ENCODE data around the gene SEMA5B. TPM values are rescaled to one million over a fixed set of nuclear protein-coding genes. Genes with fewer than 3 reads are reported as not detected.

The SEMA5B gene
- total and polyA plus RNA-seq, 2 donors (not counting 3 experiments of a cell fraction or from before 2014, with no cell fraction given): 0.07 TPM; not detected in 1

DNA sequence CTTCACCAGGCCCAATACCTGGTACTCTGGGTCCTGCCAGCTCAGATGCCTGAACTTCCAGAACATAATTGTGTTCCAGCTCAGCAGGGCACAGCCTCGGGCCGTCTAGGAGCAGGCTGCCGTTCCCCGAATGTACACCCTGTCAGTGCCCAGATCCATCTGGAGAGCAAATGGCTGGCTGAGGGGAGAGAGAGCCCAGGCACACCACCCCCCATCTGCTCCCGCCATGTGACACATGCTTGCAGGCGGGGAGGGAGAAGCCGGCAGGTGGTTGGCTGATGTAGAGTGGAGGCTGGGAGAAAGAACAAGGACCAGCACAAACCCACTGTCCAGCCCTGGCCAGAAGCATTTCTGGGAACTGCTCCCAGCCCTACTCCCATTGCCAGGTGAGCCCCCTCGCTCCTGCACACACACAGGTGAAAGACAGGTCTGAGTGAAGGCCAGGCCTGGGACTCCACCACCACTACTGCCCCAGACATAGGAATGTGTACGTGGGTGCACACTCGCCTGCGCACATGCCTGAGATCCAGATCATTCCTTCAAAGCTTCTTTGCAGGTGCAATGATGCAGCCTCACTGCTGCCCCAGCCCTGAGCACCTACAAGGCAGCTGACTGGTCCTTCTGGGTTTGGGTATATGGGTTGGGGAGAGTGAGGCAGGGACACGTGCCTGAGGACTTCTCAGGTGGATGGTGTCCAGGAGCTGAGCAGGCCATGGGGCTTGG is 53.5 kb downstream of the SEMA5B start:
- ChIA-PET CTCF (no interaction called here), POLR2A (no interaction called here)
- no peaks in the 10 kb centered on the region for H3K4me1 ChIP-seq (ENCODE audit: control insufficient read depth, extremely low read depth, insufficient read depth, low read length)
- no peaks in the 10 kb centered on the region for H3K9me3 ChIP-seq (replicated peaks; ENCODE audit: control insufficient read depth, insufficient read depth, low read length)
- no peak overlapping the region for H2AFZ ChIP-seq (ENCODE audit: low read depth, low read length)
- no peak overlapping the region for H3K9ac ChIP-seq (replicated peaks; ENCODE audit: extremely low read depth, insufficient read depth, low read length)
- intact Hi-C loops (cut with micrococcal nuclease): no loop called here
- H3K27ac ChIP-seq (ENCODE audit: insufficient read depth, low read depth, low read length): no peak overlapping the region
- FAIRE-seq (no peak), DNase-seq (ENCODE audit: low read depth, low spot score) (no peak)
- H3K27me3 ChIP-seq (ENCODE audit: control insufficient read depth in 2 of 2, insufficient read depth in 2 of 2, low read length in 2 of 2): peaks cover 0 to 7% of the 10 kb centered on the region in 2 experiments
- H3K4me2 ChIP-seq (ENCODE audit: insufficient read depth, low read length): no peak overlapping the region
- no peaks in the 10 kb centered on the region for H3K79me2 ChIP-seq (ENCODE audit: control insufficient read depth, insufficient read depth, low read length)
- dilution Hi-C loops (cut with MboI; ENCODE audit: extremely low pct_ligation_motif_present, low sequenced_read_pairs): no loop called here
- no peak overlapping the region for H3K4me3 ChIP-seq (replicated peaks in 1 of 3; ENCODE audit: insufficient read depth in 1 of 3, low read depth in 1 of 3, low read length in 3 of 3)
- H3K9me1 ChIP-seq (replicated peaks; ENCODE audit: control insufficient read depth, extremely low read depth, insufficient read depth, low read length): no peaks in the 10 kb centered on the region
- H3K36me3 ChIP-seq (ENCODE audit: control insufficient read depth in 2 of 2, extremely low read depth in 1 of 2, insufficient read depth in 2 of 2, low read length in 2 of 2): no peaks in the 10 kb centered on the region
- no TSS peak for BruUV-seq (replicated peaks)
- H4K20me1 ChIP-seq (replicated peaks; ENCODE audit: control insufficient read depth, extremely low read depth, insufficient read depth, low read length): no peaks in the 10 kb centered on the region
- TF ChIP-seq JUN (IDR thresholded peaks at IDR 0.05; ENCODE audit: borderline replicate concordance, insufficient read depth, insufficient read length, low read depth) (no peak), MYC (IDR thresholded peaks at IDR 0.05; ENCODE audit: low read depth, low read length) (no peak)
- TF ChIP-seq, protein P1, sequence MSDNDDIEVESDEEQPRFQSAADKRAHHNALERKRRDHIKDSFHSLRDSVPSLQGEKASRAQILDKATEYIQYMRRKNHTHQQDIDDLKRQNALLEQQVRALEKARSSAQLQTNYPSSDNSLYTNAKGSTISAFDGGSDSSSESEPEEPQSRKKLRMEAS (IDR thresholded peaks at IDR 0.05; ENCODE audit: insufficient read depth, insufficient read length): no peak
- TF ChIP-seq, protein P2, sequence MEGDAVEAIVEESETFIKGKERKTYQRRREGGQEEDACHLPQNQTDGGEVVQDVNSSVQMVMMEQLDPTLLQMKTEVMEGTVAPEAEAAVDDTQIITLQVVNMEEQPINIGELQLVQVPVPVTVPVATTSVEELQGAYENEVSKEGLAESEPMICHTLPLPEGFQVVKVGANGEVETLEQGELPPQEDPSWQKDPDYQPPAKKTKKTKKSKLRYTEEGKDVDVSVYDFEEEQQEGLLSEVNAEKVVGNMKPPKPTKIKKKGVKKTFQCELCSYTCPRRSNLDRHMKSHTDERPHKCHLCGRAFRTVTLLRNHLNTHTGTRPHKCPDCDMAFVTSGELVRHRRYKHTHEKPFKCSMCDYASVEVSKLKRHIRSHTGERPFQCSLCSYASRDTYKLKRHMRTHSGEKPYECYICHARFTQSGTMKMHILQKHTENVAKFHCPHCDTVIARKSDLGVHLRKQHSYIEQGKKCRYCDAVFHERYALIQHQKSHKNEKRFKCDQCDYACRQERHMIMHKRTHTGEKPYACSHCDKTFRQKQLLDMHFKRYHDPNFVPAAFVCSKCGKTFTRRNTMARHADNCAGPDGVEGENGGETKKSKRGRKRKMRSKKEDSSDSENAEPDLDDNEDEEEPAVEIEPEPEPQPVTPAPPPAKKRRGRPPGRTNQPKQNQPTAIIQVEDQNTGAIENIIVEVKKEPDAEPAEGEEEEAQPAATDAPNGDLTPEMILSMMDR (IDR thresholded peaks at IDR 0.05; ENCODE audit: extremely low read depth in 1 of 2, insufficient read depth in 1 of 2, low read depth in 1 of 2, low read length in 2 of 2): no peak

DNA sequence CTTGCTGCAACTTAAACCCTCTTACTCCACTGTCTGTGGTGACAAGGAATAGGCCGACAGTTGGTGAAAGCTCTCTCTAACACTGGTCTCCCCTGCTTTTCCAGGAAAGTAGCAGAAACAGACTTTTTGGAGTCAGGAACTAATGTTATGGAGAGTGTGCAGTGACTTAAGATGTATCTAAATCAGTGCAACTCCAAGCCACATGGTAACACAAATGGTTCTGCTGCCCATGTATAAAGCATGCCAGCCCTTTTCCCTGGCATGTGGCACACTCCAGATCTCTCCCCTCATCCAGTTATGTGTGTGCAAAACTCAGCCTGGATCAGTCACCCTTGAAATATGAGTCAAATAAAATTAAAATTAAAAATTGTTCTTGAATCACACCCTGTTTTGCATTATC is 55.4 kb downstream of the SEMA5B start:
- intact Hi-C loops (cut with micrococcal nuclease) (no loop called here), dilution Hi-C loops (cut with MboI; ENCODE audit: extremely low pct_ligation_motif_present, low sequenced_read_pairs) (no loop called here)
- Histone ChIP-seq H2AFZ (ENCODE audit: low read depth, low read length) (no peak overlapping the region), H3K9me3 (replicated peaks; ENCODE audit: control insufficient read depth, insufficient read depth, low read length) (no peaks in the 10 kb centered on the region), H3K27ac (ENCODE audit: insufficient read depth, low read depth, low read length) (no peak overlapping the region), H3K79me2 (ENCODE audit: control insufficient read depth, insufficient read depth, low read length) (no peaks in the 10 kb centered on the region), H3K4me1 (ENCODE audit: control insufficient read depth, extremely low read depth, insufficient read depth, low read length) (no peaks in the 10 kb centered on the region), H4K20me1 (replicated peaks; ENCODE audit: control insufficient read depth, extremely low read depth, insufficient read depth, low read length) (no peaks in the 10 kb centered on the region), H3K9ac (replicated peaks; ENCODE audit: extremely low read depth, insufficient read depth, low read length) (no peak overlapping the region), H3K9me1 (replicated peaks; ENCODE audit: control insufficient read depth, extremely low read depth, insufficient read depth, low read length) (no peaks in the 10 kb centered on the region), H3K27me3 (ENCODE audit: control insufficient read depth in 2 of 2, insufficient read depth in 2 of 2, low read length in 2 of 2) (peaks cover 0 to 7% of the 10 kb centered on the region in 2 experiments), H3K4me2 (ENCODE audit: insufficient read depth, low read length) (no peak overlapping the region), H3K4me3 (replicated peaks in 1 of 3; ENCODE audit: insufficient read depth in 1 of 3, low read depth in 1 of 3, low read length in 3 of 3) (no peak overlapping the region), H3K36me3 (ENCODE audit: control insufficient read depth in 2 of 2, extremely low read depth in 1 of 2, insufficient read depth in 2 of 2, low read length in 2 of 2) (no peaks in the 10 kb centered on the region)
- TF ChIP-seq POLR2AphosphoS5 (IDR thresholded peaks at IDR 0.05; ENCODE audit: insufficient read depth, low read depth, low read length) (no peak), POLR2A (IDR thresholded peaks at IDR 0.05; ENCODE audit: low read depth, low read length) (no peak), MYC (IDR thresholded peaks at IDR 0.05; ENCODE audit: low read depth, low read length) (no peak), EZH2 (IDR thresholded peaks at IDR 0.05; ENCODE audit: borderline replicate concordance, low read depth, low read length, severe bottlenecking) (no peak), GATA2 (IDR thresholded peaks at IDR 0.05; ENCODE audit: insufficient read depth, insufficient read length, low read depth, low read length) (no peak), JUN (IDR thresholded peaks at IDR 0.05; ENCODE audit: borderline replicate concordance, insufficient read depth, insufficient read length, low read depth) (no peak), FOS (IDR thresholded peaks at IDR 0.05; ENCODE audit: borderline replicate concordance, insufficient read depth, low read length) (no peak)
- TF ChIP-seq, protein P2 (IDR thresholded peaks at IDR 0.05; ENCODE audit: extremely low read depth in 1 of 2, insufficient read depth in 1 of 2, low read depth in 1 of 2, low read length in 2 of 2): no peak
- TF ChIP-seq, protein P1 (IDR thresholded peaks at IDR 0.05; ENCODE audit: insufficient read depth, insufficient read length): no peak
- CTCF ChIA-PET: no interaction called here
- no TSS peak for BruUV-seq (replicated peaks)
- DNase-seq (ENCODE audit: low read depth, low spot score): no peak
- POLR2A ChIA-PET: no interaction called here
- no peak for FAIRE-seq

Data from endothelial cell of umbilical vein (primary cell).